ENCODE measurements around the gene NCKIPSD.

GRCh38 chr3:48690846-48691458 is 5.2 kb upstream of the NCKIPSD start:
- TF ChIP-seq, protein P1, sequence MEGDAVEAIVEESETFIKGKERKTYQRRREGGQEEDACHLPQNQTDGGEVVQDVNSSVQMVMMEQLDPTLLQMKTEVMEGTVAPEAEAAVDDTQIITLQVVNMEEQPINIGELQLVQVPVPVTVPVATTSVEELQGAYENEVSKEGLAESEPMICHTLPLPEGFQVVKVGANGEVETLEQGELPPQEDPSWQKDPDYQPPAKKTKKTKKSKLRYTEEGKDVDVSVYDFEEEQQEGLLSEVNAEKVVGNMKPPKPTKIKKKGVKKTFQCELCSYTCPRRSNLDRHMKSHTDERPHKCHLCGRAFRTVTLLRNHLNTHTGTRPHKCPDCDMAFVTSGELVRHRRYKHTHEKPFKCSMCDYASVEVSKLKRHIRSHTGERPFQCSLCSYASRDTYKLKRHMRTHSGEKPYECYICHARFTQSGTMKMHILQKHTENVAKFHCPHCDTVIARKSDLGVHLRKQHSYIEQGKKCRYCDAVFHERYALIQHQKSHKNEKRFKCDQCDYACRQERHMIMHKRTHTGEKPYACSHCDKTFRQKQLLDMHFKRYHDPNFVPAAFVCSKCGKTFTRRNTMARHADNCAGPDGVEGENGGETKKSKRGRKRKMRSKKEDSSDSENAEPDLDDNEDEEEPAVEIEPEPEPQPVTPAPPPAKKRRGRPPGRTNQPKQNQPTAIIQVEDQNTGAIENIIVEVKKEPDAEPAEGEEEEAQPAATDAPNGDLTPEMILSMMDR (IDR thresholded peaks at IDR 0.05), result no peak
- TF ChIP-seq POLR2A (IDR thresholded peaks at IDR 0.05), result no peak

Measured in uterus (tissue), 2 donors.